C4-2B (cell line): Measurements from ENCODE around the gene TPRA1.

ENCODE experiments used
- H3K27ac ChIP-seq: fragments of 450-650 bp; 2 replicates; pipeline ENCODE4 v1.5.1; 2017
- ZFX ChIP-seq: fragments of 450-650 bp; IDR thresholded peaks from 2 replicates; pipeline ENCODE4 v1.6.1; 2017
- TF ChIP-seq, protein P1 (sequence below): fragments of 450-650 bp; conservative IDR thresholded peaks from 2 replicates; pipeline ENCODE4 v1.5.1; 2017; ENCODE audit warnings: mild to moderate bottlenecking

Gene TPRA1

DNA sequence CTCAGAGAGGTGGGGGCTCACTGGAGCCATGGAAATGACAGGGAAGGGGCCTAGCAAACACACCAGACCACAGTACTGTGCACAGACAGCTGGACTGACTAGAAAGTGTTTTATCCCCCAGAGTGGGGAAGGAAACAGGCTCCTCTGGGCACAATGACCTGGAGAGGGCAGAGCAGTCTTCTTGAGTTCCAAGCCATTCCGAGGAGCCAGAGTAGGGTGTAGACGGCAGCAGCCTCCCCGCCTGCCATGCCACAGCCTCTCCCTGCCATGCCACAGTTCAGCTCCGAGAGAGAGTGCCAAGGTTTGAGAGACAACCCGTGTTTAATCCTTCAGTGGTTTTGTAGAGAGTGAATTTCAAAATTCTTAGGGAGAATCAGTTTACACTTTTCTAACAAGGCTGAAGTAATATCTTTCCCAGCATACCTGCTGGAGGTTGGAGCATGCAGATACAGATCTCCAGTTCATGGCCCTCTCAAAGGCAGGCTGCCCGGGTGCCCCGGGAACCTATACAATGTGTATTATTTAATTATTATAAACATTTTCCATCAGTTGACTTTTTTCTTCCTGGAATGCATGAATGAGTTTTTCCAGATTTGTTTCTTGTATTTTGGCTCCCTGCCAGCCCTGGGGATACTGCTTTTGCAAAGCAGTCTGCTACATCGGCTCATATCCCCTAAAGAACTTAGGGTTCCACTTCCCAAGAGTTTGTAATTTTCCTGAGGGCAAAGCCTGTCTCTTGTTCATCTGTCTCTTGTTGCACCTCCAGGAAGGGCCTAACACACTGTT is 41.7 kb upstream of the TPRA1 start:
- TF ChIP-seq ZFX: no peak
- TF ChIP-seq, protein P1, sequence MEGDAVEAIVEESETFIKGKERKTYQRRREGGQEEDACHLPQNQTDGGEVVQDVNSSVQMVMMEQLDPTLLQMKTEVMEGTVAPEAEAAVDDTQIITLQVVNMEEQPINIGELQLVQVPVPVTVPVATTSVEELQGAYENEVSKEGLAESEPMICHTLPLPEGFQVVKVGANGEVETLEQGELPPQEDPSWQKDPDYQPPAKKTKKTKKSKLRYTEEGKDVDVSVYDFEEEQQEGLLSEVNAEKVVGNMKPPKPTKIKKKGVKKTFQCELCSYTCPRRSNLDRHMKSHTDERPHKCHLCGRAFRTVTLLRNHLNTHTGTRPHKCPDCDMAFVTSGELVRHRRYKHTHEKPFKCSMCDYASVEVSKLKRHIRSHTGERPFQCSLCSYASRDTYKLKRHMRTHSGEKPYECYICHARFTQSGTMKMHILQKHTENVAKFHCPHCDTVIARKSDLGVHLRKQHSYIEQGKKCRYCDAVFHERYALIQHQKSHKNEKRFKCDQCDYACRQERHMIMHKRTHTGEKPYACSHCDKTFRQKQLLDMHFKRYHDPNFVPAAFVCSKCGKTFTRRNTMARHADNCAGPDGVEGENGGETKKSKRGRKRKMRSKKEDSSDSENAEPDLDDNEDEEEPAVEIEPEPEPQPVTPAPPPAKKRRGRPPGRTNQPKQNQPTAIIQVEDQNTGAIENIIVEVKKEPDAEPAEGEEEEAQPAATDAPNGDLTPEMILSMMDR: no peak
- H3K27ac ChIP-seq: no peak overlapping the region

DNA sequence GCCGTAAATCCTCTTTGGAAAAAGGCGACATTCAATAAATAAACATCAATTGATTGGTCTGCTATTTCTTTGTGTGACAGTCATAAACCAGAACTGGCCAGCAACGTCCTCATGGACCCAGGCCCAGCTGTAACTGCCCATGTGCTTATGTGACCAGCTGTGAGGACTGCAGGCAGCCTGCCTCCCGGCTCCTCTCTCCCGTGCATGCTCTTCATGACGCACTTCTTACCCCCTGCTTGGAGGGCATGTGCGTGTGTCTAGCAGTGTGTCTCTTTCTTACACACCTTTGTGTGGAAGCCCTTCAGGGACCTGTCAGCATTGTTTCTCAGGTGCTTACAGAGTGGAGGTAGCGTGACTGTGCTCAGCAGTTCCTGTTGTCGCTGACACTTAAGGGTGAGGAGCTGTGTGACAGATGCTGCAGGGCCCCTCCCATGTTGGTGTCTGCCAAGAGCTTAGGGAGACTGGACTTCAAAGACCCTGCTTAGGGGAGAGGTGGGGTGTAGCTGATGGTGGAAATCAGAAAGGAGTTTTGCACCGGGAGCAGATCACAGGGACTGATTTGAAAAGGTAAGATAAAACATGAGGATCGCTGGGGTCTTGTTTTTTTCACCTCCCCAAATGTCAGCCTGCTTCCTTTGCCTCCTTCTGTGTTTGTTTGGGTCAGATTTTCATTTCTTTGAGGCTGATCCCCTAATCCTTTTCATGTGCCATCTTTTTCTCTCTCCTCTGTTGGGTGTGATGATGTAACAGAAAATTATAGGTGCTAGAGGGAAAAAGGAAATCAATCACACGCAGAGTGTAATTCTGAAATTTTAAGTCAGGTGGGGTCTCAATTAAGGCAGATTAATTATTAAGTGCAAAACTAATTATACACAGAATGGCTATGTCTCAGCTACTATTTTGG is 40.5 kb upstream of the TPRA1 start:
- H3K27ac ChIP-seq: peak overlapping the region; percentile 98; the same call in 1 of the 2 replicates
- TF ChIP-seq ZFX: no peak
- TF ChIP-seq, protein P1: no peak

DNA sequence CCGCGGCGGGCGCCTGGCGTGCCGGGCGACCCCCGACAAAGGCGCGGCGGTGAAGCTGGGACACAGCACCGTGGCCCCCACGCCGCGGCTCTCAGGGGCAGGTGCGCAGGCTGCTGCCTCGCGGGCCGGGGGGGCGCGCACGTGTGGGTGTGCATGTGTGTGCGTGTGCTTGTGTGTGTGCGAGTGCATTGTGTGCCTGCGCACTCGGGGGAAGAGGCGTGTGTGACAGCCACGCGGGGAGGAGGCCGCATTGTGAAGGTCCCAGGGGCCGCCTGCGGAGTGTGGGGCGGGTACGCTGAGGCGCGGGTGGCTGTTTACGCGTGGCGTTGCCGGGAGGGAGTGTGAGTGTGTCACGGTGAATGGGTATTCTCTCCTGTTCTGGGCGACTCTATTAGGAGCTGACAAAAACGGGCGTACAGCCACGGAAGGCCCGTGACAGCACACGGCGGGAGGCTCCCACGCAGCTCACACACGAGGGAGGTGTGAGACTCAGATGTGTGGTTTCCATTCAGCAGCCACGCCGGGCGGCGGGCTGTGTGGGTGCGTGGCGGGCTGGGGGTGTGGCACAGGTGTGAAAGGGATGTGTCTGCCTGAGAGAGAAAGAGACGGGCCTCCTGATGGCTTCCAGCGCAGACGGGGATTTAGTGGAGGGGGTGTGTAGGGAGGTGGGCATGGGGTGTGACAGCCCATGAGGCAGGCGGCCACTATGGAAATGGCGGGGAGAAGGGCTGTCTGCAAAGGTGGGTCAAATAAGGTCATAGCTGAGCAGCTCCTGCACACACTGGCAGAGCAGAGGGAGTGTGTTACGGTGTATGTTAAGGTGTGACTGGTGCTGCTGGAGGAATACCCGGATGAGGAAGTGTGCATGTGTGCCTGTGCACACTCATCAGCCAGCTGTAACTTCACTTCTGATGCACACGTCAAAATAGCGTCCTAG is 39.2 kb upstream of the TPRA1 start:
- peak overlapping the region; percentile 98 for H3K27ac ChIP-seq
- peak; percentile 74 for TF ChIP-seq ZFX
- TF ChIP-seq, protein P1: no peak

DNA sequence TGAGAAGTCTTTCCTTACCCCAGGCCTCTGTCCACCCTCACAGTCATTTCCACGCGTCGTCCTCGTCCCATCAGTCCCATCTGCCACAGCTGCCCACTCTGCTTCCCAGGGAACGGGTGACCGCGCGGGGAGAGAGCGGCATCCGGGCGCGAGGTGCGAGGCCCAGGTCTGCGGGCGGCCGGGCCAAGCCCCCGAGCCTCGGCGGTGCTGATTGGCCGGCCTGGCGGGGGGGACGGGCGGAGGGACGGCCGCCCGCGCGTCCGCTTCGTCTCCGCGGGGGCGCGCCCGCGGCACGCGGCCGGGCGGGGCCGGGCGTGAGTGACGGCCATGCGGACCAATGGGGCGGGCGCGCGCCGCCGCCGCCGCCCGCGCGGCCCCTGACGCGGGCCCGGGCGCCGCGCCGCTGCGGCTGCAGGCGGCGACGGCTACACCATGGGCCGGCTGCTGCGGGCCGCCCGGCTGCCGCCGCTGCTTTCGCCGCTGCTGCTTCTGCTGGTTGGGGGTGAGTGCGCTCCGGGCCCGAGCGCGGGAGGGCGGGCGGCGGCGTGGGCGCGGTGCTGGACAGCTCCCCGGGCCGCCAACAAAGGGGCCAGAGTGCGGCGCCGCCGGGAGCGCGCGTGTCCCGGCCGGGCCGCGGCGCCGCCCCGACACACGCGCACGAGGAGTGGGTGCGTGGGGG is 38.4 kb upstream of the TPRA1 start, which contains the start of gene PODXL2:
Gene PODXL2 (plus strand): TSS at position 398 of the 679 bp plus-strand sequence. CDS start 35 bp downstream, at position 433.
- TF ChIP-seq, protein P1: no peak
- peak; percentile 82 for TF ChIP-seq ZFX
- H3K27ac ChIP-seq: peak within 1 kb of the TSS; percentile 98

DNA sequence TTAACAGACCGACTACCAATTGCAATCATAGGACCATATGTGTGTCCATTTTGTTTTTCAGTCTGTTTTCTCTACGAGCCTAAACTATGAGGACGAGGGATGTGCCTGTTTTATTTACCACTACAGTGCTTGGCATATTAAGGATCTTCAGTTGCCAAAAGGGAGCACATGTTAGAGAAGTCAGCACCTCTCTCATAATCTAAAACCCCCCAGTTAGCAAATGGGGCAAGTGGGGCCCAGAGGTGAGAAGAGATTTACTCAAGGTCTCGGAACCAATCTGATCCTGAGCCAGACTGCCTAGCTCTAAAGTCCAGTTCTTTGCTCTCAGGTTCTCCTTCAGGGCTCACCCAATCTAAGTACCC is 37.9 kb upstream of the TPRA1 start:
- H3K27ac ChIP-seq: peak overlapping the region; percentile 98
- TF ChIP-seq ZFX: no peak
- TF ChIP-seq, protein P1: no peak

DNA sequence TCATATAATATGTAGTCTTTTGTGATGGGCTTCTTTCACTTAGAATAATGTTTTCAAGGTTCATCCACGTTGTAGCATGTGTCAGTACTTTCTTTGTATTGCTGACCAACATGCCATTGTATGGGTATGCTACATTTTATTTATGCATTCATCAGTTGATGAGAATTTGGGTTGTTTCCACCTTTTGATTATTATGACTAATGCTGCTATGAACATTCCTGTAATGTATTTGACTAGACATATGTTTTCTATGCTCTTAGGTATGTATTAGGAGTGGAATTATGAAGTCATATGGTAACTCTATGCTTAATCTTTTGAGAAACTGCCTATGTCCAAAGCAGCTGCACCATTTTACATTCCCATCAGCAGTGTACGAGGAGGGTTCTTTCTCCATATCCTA is 35.3 kb upstream of the TPRA1 start:
- TF ChIP-seq ZFX: no peak
- TF ChIP-seq, protein P1: no peak
- H3K27ac ChIP-seq: no peak overlapping the region
